Prostate gland (tissue), 2 donors: ENCODE measurements around the gene PET100. TPM values are rescaled to one million over a fixed set of nuclear protein-coding genes. Genes with fewer than 3 reads are reported as not detected.

Experiments used
- DNase-seq: peaks from one replicate; pipeline ENCODE4 v3.0.0-alpha.2; 2019; ENCODE audit warnings: low spot score
- H3K27ac ChIP-seq, 2 donors: fragments of 200-600 bp; sonication (generic); 2 replicates each; pipeline ENCODE4 v1.5.1; 2017 to 2019
- H3K27me3 ChIP-seq: fragments of 200-600 bp; sonication (generic); replicated peaks from 2 replicates; pipeline ENCODE4 v1.5.1; 2019; ENCODE audit not compliant: insufficient read depth
- H3K36me3 ChIP-seq, 2 donors: fragments of 200-600 bp; sonication (generic); 1 replicate in 1 of 2; 2 replicates in 1 of 2; pipeline versions ENCODE4 v1.5.1 to v1.8.1; 2017 to 2019
- H3K4me1 ChIP-seq: fragments of 200-600 bp; sonication (generic); replicated peaks from 2 replicates; pipeline ENCODE4 v1.5.1; 2019
- H3K4me3 ChIP-seq, 2 donors: fragments of 200-600 bp; sonication (generic); 2 replicates each; pipeline ENCODE4 v1.5.1; 2017 to 2019
- H3K9me3 ChIP-seq: fragments of 200-600 bp; sonication (generic); 2 replicates; pipeline ENCODE4 v1.5.1; 2017
- POLR2A ChIP-seq: fragments of 450-650 bp; IDR thresholded peaks from one replicate; pipeline ENCODE4 v1.6.1; 2016; ENCODE audit warnings: antibody characterized with exemption, mild to moderate bottlenecking
- POLR2AphosphoS5 ChIP-seq: sonication (generic); formaldehyde crosslinking; IDR thresholded peaks from one replicate; pipeline ENCODE4 v1.6.1; 2017; ENCODE audit warnings: antibody characterized with exemption
- WGBS: methylation state at CpG from one replicate; pipeline ENCODE4 v1.1.5; 2018; 5-methylcytosine and 5-hydroxymethylcytosine counted together
- intact Hi-C: fragments of 100-400 bp; cut with DNase I; formaldehyde crosslinking; loops from one replicate; pipeline ENCODE4 v1.14.2; 2022
- total RNA-seq, 2 donors: library from RNA; depleted of rRNA; stranded (reverse); fragments of >200 nt; gene quantifications; one replicate each; pipeline ENCODE4 v1.1.0, GENCODE V29; 2016
- TF ChIP-seq, protein P1 (sequence below), 4 experiments: fragments of 200-600 bp in 2 of 4; fragments of 450-650 bp in 2 of 4; sonication (generic) in 2 of 4; IDR thresholded peaks; 1 replicate in 3 of 4; 2 replicates in 1 of 4; pipeline ENCODE4 v1.5.1; 2016 to 2019; ENCODE audit warnings: antibody characterized with exemption in 4 of 4, mild to moderate bottlenecking in 2 of 4, moderate library complexity in 2 of 4

The PET100 gene, protein sequence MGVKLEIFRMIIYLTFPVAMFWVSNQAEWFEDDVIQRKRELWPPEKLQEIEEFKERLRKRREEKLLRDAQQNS
- 10 to 100 TPM in 1 of 2 donors, 1 to 10 TPM in 1; 7.7 to 60.4 TPM for total RNA-seq

DNA sequence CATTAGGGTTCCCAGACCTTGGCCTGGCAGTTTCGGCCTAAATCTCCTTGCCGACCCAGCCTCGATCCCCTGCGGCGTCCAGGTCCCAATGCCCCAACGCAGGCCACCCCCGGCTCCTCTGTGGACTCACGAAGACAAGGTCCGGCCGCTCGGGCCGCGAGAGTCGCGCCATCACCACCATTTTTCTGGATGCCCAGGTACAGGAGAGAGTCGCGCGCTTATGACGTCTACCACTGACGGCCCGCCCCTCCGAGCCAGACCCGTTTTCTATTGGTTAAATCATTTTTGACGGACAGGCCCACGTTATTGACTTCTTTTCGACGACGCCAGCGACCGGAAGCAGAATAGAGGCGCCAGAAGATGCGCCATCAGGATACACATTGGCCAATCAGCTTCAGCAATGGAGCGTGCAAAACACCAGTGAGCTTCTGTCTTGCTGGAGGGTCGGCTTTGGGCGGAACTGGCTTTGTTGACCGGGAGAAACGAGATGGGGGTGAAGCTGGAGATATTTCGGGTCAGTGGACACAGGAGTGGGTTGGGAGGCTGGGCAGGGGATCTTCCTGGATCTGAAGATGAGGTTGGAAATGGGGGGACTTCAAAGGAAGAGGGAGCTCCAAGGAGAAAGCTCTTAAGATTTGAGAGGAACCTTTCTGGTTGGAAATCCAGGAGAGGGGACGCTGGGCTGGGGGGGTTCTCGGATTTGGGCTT, at the start of gene PET100, which contains the start of gene XAB2:
Gene PET100, plus strand, starts transcription at position 447 of the 708 bp plus-strand sequence. Its CDS starts 41 bp downstream, at position 488.
Gene XAB2, minus strand, starts transcription at position 199 of the 708 bp plus-strand sequence. Its CDS starts 18 bp downstream, at position 181.
- no peaks in the 10 kb centered on the region for H3K9me3 ChIP-seq
- peak within 1 kb of the TSS; percentile 84 to 92 for H3K4me3 ChIP-seq
- TF ChIP-seq, protein P1, sequence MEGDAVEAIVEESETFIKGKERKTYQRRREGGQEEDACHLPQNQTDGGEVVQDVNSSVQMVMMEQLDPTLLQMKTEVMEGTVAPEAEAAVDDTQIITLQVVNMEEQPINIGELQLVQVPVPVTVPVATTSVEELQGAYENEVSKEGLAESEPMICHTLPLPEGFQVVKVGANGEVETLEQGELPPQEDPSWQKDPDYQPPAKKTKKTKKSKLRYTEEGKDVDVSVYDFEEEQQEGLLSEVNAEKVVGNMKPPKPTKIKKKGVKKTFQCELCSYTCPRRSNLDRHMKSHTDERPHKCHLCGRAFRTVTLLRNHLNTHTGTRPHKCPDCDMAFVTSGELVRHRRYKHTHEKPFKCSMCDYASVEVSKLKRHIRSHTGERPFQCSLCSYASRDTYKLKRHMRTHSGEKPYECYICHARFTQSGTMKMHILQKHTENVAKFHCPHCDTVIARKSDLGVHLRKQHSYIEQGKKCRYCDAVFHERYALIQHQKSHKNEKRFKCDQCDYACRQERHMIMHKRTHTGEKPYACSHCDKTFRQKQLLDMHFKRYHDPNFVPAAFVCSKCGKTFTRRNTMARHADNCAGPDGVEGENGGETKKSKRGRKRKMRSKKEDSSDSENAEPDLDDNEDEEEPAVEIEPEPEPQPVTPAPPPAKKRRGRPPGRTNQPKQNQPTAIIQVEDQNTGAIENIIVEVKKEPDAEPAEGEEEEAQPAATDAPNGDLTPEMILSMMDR (IDR thresholded peaks at IDR 0.05) = peak in 2 of 4 experiments; percentile 6 to 13
- peak; percentile 99 for TF ChIP-seq POLR2AphosphoS5
- peak; percentile 50 for TF ChIP-seq POLR2A
- H3K36me3 ChIP-seq = peaks cover 0 to 6% of the 10 kb centered on the region in 2 donors
- intact Hi-C loops = loop anchor here (10.0 kb wide), 1 partner anchor 535 kb away; no protein-coding TSS in a partner anchor
- under 1% methylated on average over 40 of the region's 40 CpGs for WGBS
- H3K4me1 ChIP-seq = peaks cover 13% of the 10 kb centered on the region
- H3K27me3 ChIP-seq = no peaks in the 10 kb centered on the region
- H3K27ac ChIP-seq = peak within 1 kb of the TSS; percentile 78 to 84
- peak; percentile 99 for DNase-seq

DNA sequence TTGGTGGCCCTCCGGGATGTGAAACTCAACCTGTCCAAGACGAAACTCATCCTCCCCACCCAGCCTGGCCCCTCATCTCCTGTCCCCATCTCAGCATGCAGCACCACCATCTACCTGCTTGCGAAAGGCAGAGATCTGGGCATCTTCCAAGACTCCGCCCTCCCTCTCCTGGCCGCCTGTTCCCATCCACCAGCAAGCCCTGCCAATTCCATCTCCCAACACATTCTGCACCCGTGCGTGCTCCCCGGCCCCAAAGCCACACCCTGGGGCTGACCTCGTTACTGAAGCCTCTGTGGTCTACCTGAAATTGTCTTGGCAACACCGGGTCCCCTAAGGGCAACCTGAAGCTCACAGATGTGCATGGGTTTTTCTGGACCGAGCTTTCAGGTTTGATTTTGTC, 47.1 kb upstream of the PET100 start:
- no peaks in the 10 kb centered on the region for H3K36me3 ChIP-seq
- intact Hi-C loops = no loop called here
- no peaks in the 10 kb centered on the region for H3K4me1 ChIP-seq
- H3K27ac ChIP-seq = no peak overlapping the region
- H3K4me3 ChIP-seq = no peak overlapping the region
- DNase-seq = no peak
- no peaks in the 10 kb centered on the region for H3K27me3 ChIP-seq
- no peaks in the 10 kb centered on the region for H3K9me3 ChIP-seq
- WGBS = 49% methylated on average over 11 of the region's 11 CpGs
- no peak for TF ChIP-seq POLR2A
- TF ChIP-seq, protein P1 (IDR thresholded peaks at IDR 0.05) = no peak
- no peak for TF ChIP-seq POLR2AphosphoS5

DNA sequence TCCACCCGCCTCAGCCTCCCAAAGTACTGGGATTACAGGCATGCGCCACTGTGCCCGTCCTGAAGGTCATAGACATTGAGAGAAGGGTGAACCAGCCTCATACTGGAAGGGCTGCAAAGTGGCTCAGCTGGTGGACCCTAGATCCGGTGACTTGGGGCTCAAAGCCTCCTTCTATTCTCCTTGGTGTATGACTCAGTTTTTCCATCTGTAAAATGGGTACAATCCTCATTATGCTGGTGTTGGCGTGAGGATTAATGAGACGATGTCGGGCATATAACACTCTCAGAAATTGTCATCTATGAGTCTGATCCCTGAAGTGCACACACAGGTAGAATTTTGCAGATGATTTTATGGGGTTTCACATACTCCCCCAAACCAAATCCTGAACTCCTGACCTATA, 39.8 kb upstream of the PET100 start:
- intact Hi-C loops = no loop called here
- H3K36me3 ChIP-seq = no peaks in the 10 kb centered on the region

DNA sequence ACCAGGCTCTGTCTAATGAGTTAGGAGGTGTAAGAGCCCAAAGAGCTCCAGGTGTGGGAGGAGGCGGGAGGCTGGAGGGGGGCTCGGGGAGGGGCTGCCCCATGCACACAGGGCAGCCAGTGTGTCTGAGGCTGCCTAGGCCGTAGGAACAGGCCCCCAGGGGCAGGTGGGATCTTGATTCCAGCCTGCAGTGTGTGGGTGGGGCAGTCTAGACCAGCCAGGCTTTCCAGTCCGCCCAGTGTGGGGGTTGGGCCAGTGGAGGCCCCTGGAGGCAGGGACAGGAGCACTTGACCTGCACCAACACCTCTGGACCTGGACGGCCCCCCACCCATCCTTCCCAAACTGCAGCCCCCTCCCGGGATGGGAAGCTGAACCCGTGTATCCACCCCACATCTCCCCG, 39.3 kb upstream of the PET100 start:
- intact Hi-C loops = no loop called here
- no peak overlapping the region for H3K4me3 ChIP-seq
- TF ChIP-seq POLR2AphosphoS5 (peak; percentile 27), POLR2A (no peak)
- TF ChIP-seq, protein P1 (IDR thresholded peaks at IDR 0.05) = no peak
- no peaks in the 10 kb centered on the region for H3K27me3 ChIP-seq
- no peak overlapping the region for H3K27ac ChIP-seq
- H3K9me3 ChIP-seq = no peaks in the 10 kb centered on the region
- WGBS = 27% methylated on average over 5 of the region's 8 CpGs
- H3K4me1 ChIP-seq = peaks cover 4% of the 10 kb centered on the region
- peak; percentile 42 for DNase-seq
- no peaks in the 10 kb centered on the region for H3K36me3 ChIP-seq

More for the DNA sequence above, 39.8 kb upstream of the PET100 start:
- Histone ChIP-seq H3K9me3 (no peaks in the 10 kb centered on the region), H3K27me3 (no peaks in the 10 kb centered on the region), H3K4me1 (peaks cover 4% of the 10 kb centered on the region), H3K27ac (no peak overlapping the region), H3K4me3 (no peak overlapping the region)
- 87% methylated on average over 7 of the region's 7 CpGs for WGBS
- no peak for TF ChIP-seq POLR2A
- TF ChIP-seq POLR2AphosphoS5 = no peak
- TF ChIP-seq, protein P1 (IDR thresholded peaks at IDR 0.05) = no peak
- no peak for DNase-seq
